Neural progenitor cell (in vitro differentiated cells): Measurements from ENCODE around the gene B9D1.

Experiments
- EZH2 ChIP-seq: fragments of 200-600 bp; sonication (generic); IDR thresholded peaks from 2 replicates; pipeline ENCODE4 v1.6.1; 2017; ENCODE audit warnings: antibody characterized with exemption, mild to moderate bottlenecking, moderate library complexity
- EZH2phosphoT487 ChIP-seq: fragments of 200-600 bp; sonication (generic); IDR thresholded peaks from 2 replicates; pipeline ENCODE4 v1.6.1; 2017; ENCODE audit warnings: antibody characterized with exemption
- TF ChIP-seq, protein P1 (sequence below): fragments of 200-600 bp; sonication (generic); IDR thresholded peaks from 2 replicates; pipeline ENCODE4 v1.5.1; 2017; ENCODE audit warnings: antibody characterized with exemption, mild to moderate bottlenecking

GRCh38 chr17:19329136-19329535, 33.4 kb downstream of the B9D1 start:
- TF ChIP-seq, protein P1, sequence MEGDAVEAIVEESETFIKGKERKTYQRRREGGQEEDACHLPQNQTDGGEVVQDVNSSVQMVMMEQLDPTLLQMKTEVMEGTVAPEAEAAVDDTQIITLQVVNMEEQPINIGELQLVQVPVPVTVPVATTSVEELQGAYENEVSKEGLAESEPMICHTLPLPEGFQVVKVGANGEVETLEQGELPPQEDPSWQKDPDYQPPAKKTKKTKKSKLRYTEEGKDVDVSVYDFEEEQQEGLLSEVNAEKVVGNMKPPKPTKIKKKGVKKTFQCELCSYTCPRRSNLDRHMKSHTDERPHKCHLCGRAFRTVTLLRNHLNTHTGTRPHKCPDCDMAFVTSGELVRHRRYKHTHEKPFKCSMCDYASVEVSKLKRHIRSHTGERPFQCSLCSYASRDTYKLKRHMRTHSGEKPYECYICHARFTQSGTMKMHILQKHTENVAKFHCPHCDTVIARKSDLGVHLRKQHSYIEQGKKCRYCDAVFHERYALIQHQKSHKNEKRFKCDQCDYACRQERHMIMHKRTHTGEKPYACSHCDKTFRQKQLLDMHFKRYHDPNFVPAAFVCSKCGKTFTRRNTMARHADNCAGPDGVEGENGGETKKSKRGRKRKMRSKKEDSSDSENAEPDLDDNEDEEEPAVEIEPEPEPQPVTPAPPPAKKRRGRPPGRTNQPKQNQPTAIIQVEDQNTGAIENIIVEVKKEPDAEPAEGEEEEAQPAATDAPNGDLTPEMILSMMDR = no peak
- no peak for TF ChIP-seq EZH2phosphoT487
- no peak for TF ChIP-seq EZH2
